Measurements from ENCODE around the gene ACVR2B. TPM values are rescaled to one million over a fixed set of nuclear protein-coding genes. Genes with fewer than 3 reads are reported as not detected.

Gene ACVR2B
- total and polyA plus RNA-seq, 2 of the 13 experiments (the other 11 are each of a cell fraction or from before 2014, with no cell fraction given) = 10.0 to 12.7 TPM

DNA sequence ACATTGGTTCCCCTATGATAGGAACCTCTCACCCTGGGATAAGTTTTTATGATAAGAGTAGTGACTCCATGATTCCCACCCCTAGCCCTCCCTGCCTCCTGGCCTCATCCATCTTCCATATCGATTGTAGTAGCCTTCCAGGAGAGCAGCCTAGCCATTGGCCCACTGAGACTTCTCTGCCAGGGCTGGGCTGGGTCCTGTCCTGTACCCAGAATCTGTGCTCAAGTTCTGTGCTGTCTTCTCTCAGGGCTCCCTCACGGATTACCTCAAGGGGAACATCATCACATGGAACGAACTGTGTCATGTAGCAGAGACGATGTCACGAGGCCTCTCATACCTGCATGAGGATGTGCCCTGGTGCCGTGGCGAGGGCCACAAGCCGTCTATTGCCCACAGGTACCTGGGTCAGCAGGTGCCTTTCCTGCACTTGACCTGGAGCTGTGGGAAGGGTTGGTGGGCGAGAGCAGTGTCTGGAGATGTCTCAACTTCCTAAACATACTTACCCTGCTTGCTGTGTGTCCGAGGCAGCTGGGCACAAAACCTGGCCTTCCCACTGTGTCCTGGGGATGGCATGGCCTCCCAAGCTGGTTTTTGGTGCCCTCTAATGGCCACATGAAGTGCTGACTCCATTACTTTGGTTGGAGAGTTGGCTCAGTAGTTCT, 25.9 kb downstream of the ACVR2B start:
- Histone ChIP-seq H3K27me3 (ENCODE audit: control insufficient read depth in 1 of 2, insufficient read depth in 2 of 2, low read length in 2 of 2) (no peaks in the 10 kb centered on the region), H3K36me3 (replicated peaks in 1 of 2; ENCODE audit: control insufficient read depth in 1 of 2, insufficient read depth in 2 of 2, low read length in 2 of 2) (peaks cover 34 to 58% of the 10 kb centered on the region in 2 experiments), H3K4me2 (ENCODE audit: low read depth, low read length) (no peak overlapping the region), H3K4me1 (ENCODE audit: insufficient read depth, low read length) (peaks cover 10% of the 10 kb centered on the region; the same call in 1 of the 2 replicates), H3K79me2 (ENCODE audit: insufficient read depth, low read length) (peaks cover 4% of the 10 kb centered on the region), H3K4me3 (replicated peaks in 1 of 3; ENCODE audit: insufficient read depth in 1 of 3, low read depth in 2 of 3, low read length in 3 of 3) (no peak overlapping the region), H3K9me3 (ENCODE audit: low read length) (no peaks in the 10 kb centered on the region), H3K9ac (ENCODE audit: insufficient read depth, low read depth, low read length) (no peak overlapping the region), H3K27ac (ENCODE audit: extremely low read length, insufficient read depth, low read length) (no peak overlapping the region), H2AFZ (ENCODE audit: low read length) (no peak overlapping the region), H4K20me1 (ENCODE audit: insufficient read depth, low read length) (peaks cover 34% of the 10 kb centered on the region)
- peak; percentile 47 for DNase-seq (ENCODE audit: low spot score)
- no TSS peak for BruUV-seq (replicated peaks)
- FAIRE-seq = peak; percentile 51
- in situ Hi-C loops (cut with HindIII; ENCODE audit: extremely low pct_ligation_motif_present, low pct_unique_long_range_greater_than_20kb) (loop anchor here (5.0 kb wide), 1 partner anchor 132 kb away; the partner anchor contains the start of gene XYLB), intact Hi-C loops (cut with micrococcal nuclease; ENCODE audit: unreplicated experiment) (loop anchor here (2.0 kb wide), 1 partner anchor 133 kb away; the partner anchor contains the start of gene XYLB)
- peak; percentile 85 for ATAC-seq
- CTCF ChIA-PET (ENCODE audit: low intra/inter-chr PET ratio, low total read pairs) = interaction anchor here (1.2 to 1.8 kb wide), 4 partner anchors 24 to 135 kb away, joined by 3 to 8 read pairs (median 4); partner anchors contain the start of gene XYLB
- POLR2A ChIA-PET = interaction anchor here (1.5 to 1.9 kb wide), 2 partner anchors 24 to 133 kb away, joined by 4 to 6 read pairs; partner anchors contain the start of gene XYLB
- WGBS (ENCODE audit: low lambda C conversion rate) = 45% methylated on average over 2 of the region's 10 CpGs
- TF ChIP-seq ZFX (CRISPR knock-in tag; IDR thresholded peaks at IDR 0.05; ENCODE audit: low read depth) = 0 out of 2 replicates have a peak, but pooled peaks have one; percentile 20
- TF ChIP-seq MAFK (conservative IDR thresholded peaks at IDR 0.05 in 1 of 2, IDR thresholded peaks at IDR 0.05 in 1 of 2; ENCODE audit: low read length in 2 of 2) = peak; percentile 52 to 71
- TF ChIP-seq NR2F2 (IDR thresholded peaks at IDR 0.05; ENCODE audit: borderline replicate concordance, low read depth) = no peak
- TF ChIP-seq, protein P1, sequence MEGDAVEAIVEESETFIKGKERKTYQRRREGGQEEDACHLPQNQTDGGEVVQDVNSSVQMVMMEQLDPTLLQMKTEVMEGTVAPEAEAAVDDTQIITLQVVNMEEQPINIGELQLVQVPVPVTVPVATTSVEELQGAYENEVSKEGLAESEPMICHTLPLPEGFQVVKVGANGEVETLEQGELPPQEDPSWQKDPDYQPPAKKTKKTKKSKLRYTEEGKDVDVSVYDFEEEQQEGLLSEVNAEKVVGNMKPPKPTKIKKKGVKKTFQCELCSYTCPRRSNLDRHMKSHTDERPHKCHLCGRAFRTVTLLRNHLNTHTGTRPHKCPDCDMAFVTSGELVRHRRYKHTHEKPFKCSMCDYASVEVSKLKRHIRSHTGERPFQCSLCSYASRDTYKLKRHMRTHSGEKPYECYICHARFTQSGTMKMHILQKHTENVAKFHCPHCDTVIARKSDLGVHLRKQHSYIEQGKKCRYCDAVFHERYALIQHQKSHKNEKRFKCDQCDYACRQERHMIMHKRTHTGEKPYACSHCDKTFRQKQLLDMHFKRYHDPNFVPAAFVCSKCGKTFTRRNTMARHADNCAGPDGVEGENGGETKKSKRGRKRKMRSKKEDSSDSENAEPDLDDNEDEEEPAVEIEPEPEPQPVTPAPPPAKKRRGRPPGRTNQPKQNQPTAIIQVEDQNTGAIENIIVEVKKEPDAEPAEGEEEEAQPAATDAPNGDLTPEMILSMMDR (CRISPR knock-in tag; IDR thresholded peaks at IDR 0.05) = peak; percentile 87
- no peak for TF ChIP-seq ZSCAN20 (CRISPR knock-in tag; IDR thresholded peaks at IDR 0.05; ENCODE audit: borderline replicate concordance)
- TF ChIP-seq, protein P2, sequence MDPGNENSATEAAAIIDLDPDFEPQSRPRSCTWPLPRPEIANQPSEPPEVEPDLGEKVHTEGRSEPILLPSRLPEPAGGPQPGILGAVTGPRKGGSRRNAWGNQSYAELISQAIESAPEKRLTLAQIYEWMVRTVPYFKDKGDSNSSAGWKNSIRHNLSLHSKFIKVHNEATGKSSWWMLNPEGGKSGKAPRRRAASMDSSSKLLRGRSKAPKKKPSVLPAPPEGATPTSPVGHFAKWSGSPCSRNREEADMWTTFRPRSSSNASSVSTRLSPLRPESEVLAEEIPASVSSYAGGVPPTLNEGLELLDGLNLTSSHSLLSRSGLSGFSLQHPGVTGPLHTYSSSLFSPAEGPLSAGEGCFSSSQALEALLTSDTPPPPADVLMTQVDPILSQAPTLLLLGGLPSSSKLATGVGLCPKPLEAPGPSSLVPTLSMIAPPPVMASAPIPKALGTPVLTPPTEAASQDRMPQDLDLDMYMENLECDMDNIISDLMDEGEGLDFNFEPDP (CRISPR knock-in tag; conservative IDR thresholded peaks at IDR 0.05) = 0 out of 2 replicates have a peak, but pooled peaks have one; percentile 86
- TF ChIP-seq ZNF768 (CRISPR knock-in tag; IDR thresholded peaks at IDR 0.05) = no peak; the same call in 1 of the 2 replicates
- TF ChIP-seq ZNF501 (CRISPR knock-in tag; IDR thresholded peaks at IDR 0.05) = 0 out of 2 replicates have a peak, but pooled peaks have one; percentile 27
- 0 out of 2 replicates have a peak, but pooled peaks have one; percentile 33 for TF ChIP-seq MEIS1 (CRISPR knock-in tag; IDR thresholded peaks at IDR 0.05; ENCODE audit: borderline replicate concordance)
- TF ChIP-seq, protein P3, sequence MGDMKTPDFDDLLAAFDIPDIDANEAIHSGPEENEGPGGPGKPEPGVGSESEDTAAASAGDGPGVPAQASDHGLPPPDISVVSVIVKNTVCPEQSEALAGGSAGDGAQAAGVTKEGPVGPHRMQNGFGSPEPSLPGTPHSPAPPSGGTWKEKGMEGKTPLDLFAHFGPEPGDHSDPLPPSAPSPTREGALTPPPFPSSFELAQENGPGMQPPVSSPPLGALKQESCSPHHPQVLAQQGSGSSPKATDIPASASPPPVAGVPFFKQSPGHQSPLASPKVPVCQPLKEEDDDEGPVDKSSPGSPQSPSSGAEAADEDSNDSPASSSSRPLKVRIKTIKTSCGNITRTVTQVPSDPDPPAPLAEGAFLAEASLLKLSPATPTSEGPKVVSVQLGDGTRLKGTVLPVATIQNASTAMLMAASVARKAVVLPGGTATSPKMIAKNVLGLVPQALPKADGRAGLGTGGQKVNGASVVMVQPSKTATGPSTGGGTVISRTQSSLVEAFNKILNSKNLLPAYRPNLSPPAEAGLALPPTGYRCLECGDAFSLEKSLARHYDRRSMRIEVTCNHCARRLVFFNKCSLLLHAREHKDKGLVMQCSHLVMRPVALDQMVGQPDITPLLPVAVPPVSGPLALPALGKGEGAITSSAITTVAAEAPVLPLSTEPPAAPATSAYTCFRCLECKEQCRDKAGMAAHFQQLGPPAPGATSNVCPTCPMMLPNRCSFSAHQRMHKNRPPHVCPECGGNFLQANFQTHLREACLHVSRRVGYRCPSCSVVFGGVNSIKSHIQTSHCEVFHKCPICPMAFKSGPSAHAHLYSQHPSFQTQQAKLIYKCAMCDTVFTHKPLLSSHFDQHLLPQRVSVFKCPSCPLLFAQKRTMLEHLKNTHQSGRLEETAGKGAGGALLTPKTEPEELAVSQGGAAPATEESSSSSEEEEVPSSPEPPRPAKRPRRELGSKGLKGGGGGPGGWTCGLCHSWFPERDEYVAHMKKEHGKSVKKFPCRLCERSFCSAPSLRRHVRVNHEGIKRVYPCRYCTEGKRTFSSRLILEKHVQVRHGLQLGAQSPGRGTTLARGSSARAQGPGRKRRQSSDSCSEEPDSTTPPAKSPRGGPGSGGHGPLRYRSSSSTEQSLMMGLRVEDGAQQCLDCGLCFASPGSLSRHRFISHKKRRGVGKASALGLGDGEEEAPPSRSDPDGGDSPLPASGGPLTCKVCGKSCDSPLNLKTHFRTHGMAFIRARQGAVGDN (CRISPR knock-in tag; IDR thresholded peaks at IDR 0.05) = peak; percentile 44
- peak; percentile 21; the same call in 1 of the 2 replicates for TF ChIP-seq SAP130 (CRISPR knock-in tag; IDR thresholded peaks at IDR 0.05; ENCODE audit: low read depth)
- no peak for TF ChIP-seq SNAPC2 (CRISPR knock-in tag; IDR thresholded peaks at IDR 0.05)
- TF ChIP-seq MAFF (IDR thresholded peaks at IDR 0.05; ENCODE audit: low read depth, low read length) = peak; percentile 47
- TF ChIP-seq RAD21 (CRISPR knock-in tag; IDR thresholded peaks at IDR 0.05) = peak; percentile 80

All from HepG2 (cell line).